ENCODE results near the gene TSR1. TPM values are rescaled to one million over a fixed set of nuclear protein-coding genes. Genes with fewer than 3 reads are reported as not detected.

Gene TSR1
- total RNA-seq, 1 experiment from 2014 or later, result 74.3 TPM

DNA sequence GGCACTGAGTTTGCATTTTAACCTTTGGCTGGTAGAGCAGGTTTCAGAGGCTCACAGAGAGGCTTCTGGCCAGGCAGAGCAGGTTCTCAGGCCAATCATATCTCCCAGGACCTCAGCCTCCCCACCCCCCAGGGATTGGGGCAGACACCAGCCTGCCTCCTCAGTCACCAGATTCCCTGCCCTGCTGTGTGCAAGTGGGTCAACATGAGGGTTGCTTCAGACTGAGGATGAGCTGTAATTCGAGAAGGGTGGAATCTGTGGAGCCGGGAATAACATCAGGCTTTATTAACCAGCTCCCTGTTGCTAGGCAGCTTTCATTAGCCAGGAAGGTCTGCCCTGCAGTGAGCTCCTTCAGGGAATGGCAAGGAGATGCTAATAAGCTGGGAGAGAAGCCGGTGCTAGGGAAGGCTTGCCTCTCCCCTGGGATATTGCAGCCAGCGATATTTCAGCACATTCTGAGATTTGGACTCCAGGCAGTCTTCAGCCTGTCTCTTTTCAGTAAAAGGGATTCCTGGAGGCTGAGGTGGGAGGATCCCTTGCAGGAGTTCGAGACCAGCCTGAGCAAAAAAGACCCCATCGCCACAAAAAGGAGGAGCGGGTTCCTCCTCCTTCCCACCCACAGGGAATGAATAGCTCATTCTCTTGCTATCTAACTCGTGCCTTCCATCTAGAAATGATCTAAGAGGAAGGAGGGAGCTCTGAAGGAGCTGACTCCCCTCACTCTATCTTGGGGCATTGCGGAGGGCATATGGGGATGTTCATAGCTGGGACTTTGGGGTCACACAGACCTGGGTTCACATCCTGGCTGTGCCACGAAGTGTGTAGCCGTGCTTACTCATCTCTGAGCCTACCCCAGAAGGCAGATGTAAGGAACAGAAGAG, 11.8 kb upstream of the TSR1 start (continued):
- TF ChIP-seq, protein P1, sequence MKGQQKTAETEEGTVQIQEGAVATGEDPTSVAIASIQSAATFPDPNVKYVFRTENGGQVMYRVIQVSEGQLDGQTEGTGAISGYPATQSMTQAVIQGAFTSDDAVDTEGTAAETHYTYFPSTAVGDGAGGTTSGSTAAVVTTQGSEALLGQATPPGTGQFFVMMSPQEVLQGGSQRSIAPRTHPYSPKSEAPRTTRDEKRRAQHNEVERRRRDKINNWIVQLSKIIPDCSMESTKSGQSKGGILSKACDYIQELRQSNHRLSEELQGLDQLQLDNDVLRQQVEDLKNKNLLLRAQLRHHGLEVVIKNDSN (CRISPR knock-in tag; IDR thresholded peaks at IDR 0.05), result no peak
- TF ChIP-seq SOX15 (CRISPR knock-in tag; IDR thresholded peaks at IDR 0.05) (no peak), ZNF671 (CRISPR knock-in tag; IDR thresholded peaks at IDR 0.05) (no peak), CREM (CRISPR knock-in tag; IDR thresholded peaks at IDR 0.05) (0 out of 2 replicates have a peak, but pooled peaks have one; percentile 15), TP53 (CRISPR knock-in tag; IDR thresholded peaks at IDR 0.05) (no peak)
- TF ChIP-seq, protein P2, sequence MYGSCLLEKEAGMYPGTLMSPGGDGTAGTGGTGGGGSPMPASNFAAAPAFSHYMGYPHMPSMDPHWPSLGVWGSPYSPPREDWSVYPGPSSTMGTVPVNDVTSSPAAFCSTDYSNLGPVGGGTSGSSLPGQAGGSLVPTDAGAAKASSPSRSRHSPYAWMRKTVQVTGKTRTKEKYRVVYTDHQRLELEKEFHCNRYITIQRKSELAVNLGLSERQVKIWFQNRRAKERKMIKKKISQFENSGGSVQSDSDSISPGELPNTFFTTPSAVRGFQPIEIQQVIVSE (CRISPR knock-in tag; IDR thresholded peaks at IDR 0.05; ENCODE audit: borderline replicate concordance), result no peak
- TF ChIP-seq, protein P3, sequence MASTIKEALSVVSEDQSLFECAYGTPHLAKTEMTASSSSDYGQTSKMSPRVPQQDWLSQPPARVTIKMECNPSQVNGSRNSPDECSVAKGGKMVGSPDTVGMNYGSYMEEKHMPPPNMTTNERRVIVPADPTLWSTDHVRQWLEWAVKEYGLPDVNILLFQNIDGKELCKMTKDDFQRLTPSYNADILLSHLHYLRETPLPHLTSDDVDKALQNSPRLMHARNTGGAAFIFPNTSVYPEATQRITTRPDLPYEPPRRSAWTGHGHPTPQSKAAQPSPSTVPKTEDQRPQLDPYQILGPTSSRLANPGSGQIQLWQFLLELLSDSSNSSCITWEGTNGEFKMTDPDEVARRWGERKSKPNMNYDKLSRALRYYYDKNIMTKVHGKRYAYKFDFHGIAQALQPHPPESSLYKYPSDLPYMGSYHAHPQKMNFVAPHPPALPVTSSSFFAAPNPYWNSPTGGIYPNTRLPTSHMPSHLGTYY (CRISPR knock-in tag; IDR thresholded peaks at IDR 0.05), result no peak
- TF ChIP-seq, protein P4, sequence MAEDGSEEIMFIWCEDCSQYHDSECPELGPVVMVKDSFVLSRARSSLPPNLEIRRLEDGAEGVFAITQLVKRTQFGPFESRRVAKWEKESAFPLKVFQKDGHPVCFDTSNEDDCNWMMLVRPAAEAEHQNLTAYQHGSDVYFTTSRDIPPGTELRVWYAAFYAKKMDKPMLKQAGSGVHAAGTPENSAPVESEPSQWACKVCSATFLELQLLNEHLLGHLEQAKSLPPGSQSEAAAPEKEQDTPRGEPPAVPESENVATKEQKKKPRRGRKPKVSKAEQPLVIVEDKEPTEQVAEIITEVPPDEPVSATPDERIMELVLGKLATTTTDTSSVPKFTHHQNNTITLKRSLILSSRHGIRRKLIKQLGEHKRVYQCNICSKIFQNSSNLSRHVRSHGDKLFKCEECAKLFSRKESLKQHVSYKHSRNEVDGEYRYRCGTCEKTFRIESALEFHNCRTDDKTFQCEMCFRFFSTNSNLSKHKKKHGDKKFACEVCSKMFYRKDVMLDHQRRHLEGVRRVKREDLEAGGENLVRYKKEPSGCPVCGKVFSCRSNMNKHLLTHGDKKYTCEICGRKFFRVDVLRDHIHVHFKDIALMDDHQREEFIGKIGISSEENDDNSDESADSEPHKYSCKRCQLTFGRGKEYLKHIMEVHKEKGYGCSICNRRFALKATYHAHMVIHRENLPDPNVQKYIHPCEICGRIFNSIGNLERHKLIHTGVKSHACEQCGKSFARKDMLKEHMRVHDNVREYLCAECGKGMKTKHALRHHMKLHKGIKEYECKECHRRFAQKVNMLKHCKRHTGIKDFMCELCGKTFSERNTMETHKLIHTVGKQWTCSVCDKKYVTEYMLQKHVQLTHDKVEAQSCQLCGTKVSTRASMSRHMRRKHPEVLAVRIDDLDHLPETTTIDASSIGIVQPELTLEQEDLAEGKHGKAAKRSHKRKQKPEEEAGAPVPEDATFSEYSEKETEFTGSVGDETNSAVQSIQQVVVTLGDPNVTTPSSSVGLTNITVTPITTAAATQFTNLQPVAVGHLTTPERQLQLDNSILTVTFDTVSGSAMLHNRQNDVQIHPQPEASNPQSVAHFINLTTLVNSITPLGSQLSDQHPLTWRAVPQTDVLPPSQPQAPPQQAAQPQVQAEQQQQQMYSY (CRISPR knock-in tag; IDR thresholded peaks at IDR 0.05), result no peak

DNA sequence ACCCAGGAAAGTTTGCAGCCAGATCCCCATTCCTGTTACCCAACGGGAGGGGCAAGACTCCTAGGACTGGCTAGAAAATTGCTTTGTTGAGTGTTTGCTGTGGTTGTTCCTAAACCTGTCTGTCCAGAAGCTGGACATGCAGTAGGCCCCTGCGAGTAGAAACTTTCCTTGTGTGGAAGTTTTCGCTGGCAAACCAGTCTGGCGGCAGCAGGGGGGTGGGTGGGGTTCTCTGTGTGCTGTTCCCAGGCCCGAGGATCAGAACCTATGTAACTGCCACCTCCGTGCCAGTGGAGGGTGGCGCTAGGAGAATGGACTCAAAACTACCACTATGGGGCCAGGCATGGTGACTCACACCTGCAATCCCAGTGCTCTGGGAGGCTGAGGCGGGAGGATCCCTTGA, 10.2 kb upstream of the TSR1 start:
- H3K27ac Mint-ChIP-seq, result peak overlapping the region; percentile 64; the same call in 1 of the 2 replicates
- DNase-seq (ENCODE audit: low spot score) (no peak), ATAC-seq (no peak)
- H3K4me1 Mint-ChIP-seq, result peaks cover 22% of the 10 kb centered on the region
- H3K36me3 Mint-ChIP-seq, result peaks cover 12% of the 10 kb centered on the region
- H3K27me3 Mint-ChIP-seq (ENCODE audit: low read depth), result no peaks in the 10 kb centered on the region
- ChIA-PET CTCF (interaction anchor here (2.6 kb wide), 1 partner anchor 9 kb away, joined by 50 read pairs; the partner anchor contains the start of genes SGSM2 and TSR1), POLR2A (interaction anchor here (4.4 kb wide), 1 partner anchor 9 kb away, joined by 38 read pairs; the partner anchor contains the start of genes SGSM2 and TSR1)
- H3K9me3 Mint-ChIP-seq, result no peaks in the 10 kb centered on the region
- H3K4me3 Mint-ChIP-seq, result no peak overlapping the region
- TF ChIP-seq SP1 (CRISPR knock-in tag; conservative IDR thresholded peaks at IDR 0.05) (no peak), SMAD3 (CRISPR knock-in tag; IDR thresholded peaks at IDR 0.05; ENCODE audit: borderline replicate concordance) (no peak), ZNF396 (CRISPR knock-in tag; IDR thresholded peaks at IDR 0.05; ENCODE audit: borderline replicate concordance) (no peak), ATF1 (CRISPR knock-in tag; IDR thresholded peaks at IDR 0.05) (no peak), NR1H2 (CRISPR knock-in tag; IDR thresholded peaks at IDR 0.05) (no peak), FOXP1 (CRISPR knock-in tag; IDR thresholded peaks at IDR 0.05; ENCODE audit: borderline replicate concordance) (no peak), ZNF121 (CRISPR knock-in tag; IDR thresholded peaks at IDR 0.05) (no peak), OVOL2 (CRISPR knock-in tag; IDR thresholded peaks at IDR 0.05; ENCODE audit: borderline replicate concordance) (no peak), CREB1 (CRISPR knock-in tag; IDR thresholded peaks at IDR 0.05) (no peak)
- TF ChIP-seq, protein P5, sequence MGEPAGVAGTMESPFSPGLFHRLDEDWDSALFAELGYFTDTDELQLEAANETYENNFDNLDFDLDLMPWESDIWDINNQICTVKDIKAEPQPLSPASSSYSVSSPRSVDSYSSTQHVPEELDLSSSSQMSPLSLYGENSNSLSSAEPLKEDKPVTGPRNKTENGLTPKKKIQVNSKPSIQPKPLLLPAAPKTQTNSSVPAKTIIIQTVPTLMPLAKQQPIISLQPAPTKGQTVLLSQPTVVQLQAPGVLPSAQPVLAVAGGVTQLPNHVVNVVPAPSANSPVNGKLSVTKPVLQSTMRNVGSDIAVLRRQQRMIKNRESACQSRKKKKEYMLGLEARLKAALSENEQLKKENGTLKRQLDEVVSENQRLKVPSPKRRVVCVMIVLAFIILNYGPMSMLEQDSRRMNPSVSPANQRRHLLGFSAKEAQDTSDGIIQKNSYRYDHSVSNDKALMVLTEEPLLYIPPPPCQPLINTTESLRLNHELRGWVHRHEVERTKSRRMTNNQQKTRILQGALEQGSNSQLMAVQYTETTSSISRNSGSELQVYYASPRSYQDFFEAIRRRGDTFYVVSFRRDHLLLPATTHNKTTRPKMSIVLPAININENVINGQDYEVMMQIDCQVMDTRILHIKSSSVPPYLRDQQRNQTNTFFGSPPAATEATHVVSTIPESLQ (CRISPR knock-in tag; IDR thresholded peaks at IDR 0.05), result no peak
- TF ChIP-seq, protein P6, sequence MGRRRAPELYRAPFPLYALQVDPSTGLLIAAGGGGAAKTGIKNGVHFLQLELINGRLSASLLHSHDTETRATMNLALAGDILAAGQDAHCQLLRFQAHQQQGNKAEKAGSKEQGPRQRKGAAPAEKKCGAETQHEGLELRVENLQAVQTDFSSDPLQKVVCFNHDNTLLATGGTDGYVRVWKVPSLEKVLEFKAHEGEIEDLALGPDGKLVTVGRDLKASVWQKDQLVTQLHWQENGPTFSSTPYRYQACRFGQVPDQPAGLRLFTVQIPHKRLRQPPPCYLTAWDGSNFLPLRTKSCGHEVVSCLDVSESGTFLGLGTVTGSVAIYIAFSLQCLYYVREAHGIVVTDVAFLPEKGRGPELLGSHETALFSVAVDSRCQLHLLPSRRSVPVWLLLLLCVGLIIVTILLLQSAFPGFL (CRISPR knock-in tag; IDR thresholded peaks at IDR 0.05; ENCODE audit: borderline replicate concordance), result no peak
- TF ChIP-seq, protein P3 (CRISPR knock-in tag; IDR thresholded peaks at IDR 0.05), result no peak
- TF ChIP-seq, protein P7, sequence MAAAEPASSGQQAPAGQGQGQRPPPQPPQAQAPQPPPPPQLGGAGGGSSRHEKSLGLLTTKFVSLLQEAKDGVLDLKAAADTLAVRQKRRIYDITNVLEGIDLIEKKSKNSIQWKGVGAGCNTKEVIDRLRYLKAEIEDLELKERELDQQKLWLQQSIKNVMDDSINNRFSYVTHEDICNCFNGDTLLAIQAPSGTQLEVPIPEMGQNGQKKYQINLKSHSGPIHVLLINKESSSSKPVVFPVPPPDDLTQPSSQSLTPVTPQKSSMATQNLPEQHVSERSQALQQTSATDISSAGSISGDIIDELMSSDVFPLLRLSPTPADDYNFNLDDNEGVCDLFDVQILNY (CRISPR knock-in tag; IDR thresholded peaks at IDR 0.05), result no peak
- TF ChIP-seq, protein P1 (CRISPR knock-in tag; IDR thresholded peaks at IDR 0.05), result no peak
